ENCODE measurements around the gene F13B.

The F13B gene

GRCh38 chr1:197083474-197083873, 16.4 kb upstream of the F13B start:
- H3K36me3 ChIP-seq (ENCODE audit: control insufficient read depth in 2 of 2, insufficient read depth in 2 of 2, low read length in 2 of 2), result no peaks in the 10 kb centered on the region
- no peaks in the 10 kb centered on the region for H3K27me3 ChIP-seq (ENCODE audit: control insufficient read depth in 1 of 2, insufficient read depth in 2 of 2, low read length in 2 of 2)

GRCh38 chr1:197081117-197081753, 14.2 kb upstream of the F13B start:
- Histone ChIP-seq H3K27me3 (ENCODE audit: control insufficient read depth in 1 of 2, insufficient read depth in 2 of 2, low read length in 2 of 2) (no peaks in the 10 kb centered on the region), H3K27ac (ENCODE audit: low read length) (no peak overlapping the region), H3K9me3 (ENCODE audit: control insufficient read depth in 2 of 2, low read length in 2 of 2) (no peaks in the 10 kb centered on the region), H3K9ac (ENCODE audit: low read length in 2 of 2) (no peak overlapping the region), H3K36me3 (ENCODE audit: control insufficient read depth in 2 of 2, insufficient read depth in 2 of 2, low read length in 2 of 2) (no peaks in the 10 kb centered on the region), H3K4me1 (ENCODE audit: control insufficient read depth, insufficient read depth, low read length) (no peaks in the 10 kb centered on the region), H3K4me3 (ENCODE audit: low read length in 2 of 2) (no peak overlapping the region)

More at GRCh38 chr1:197083474-197083873, 16.4 kb upstream of the F13B start:
- Histone ChIP-seq H3K4me1 (ENCODE audit: control insufficient read depth, insufficient read depth, low read length) (no peaks in the 10 kb centered on the region), H3K9me3 (ENCODE audit: control insufficient read depth in 2 of 2, low read length in 2 of 2) (no peaks in the 10 kb centered on the region), H3K9ac (ENCODE audit: low read length in 2 of 2) (no peak overlapping the region), H3K27ac (ENCODE audit: low read length) (no peak overlapping the region), H3K4me3 (ENCODE audit: low read length in 2 of 2) (no peak overlapping the region)

- H3K27ac ChIP-seq (ENCODE audit: low read length), result no peak overlapping the region
- H3K4me3 ChIP-seq (ENCODE audit: low read length in 2 of 2), result no peak overlapping the region
- H3K9ac ChIP-seq (ENCODE audit: low read length in 2 of 2), result no peak overlapping the region
- H3K36me3 ChIP-seq (ENCODE audit: control insufficient read depth in 2 of 2, insufficient read depth in 2 of 2, low read length in 2 of 2), result no peaks in the 10 kb centered on the region
- no peaks in the 10 kb centered on the region for H3K9me3 ChIP-seq (ENCODE audit: control insufficient read depth in 2 of 2, low read length in 2 of 2)
- H3K4me1 ChIP-seq (ENCODE audit: control insufficient read depth, insufficient read depth, low read length), result no peaks in the 10 kb centered on the region
- no peaks in the 10 kb centered on the region for H3K27me3 ChIP-seq (ENCODE audit: control insufficient read depth in 1 of 2, insufficient read depth in 2 of 2, low read length in 2 of 2)
These were observed 13.3 kb upstream of the F13B start for GRCh38 chr1:197080323-197080722.

- no peak overlapping the region for H3K4me3 ChIP-seq (ENCODE audit: low read length in 2 of 2)
- H3K27ac ChIP-seq (ENCODE audit: low read length), result no peak overlapping the region
- H3K9me3 ChIP-seq (ENCODE audit: control insufficient read depth in 2 of 2, low read length in 2 of 2), result no peaks in the 10 kb centered on the region
These were observed 9.5 kb upstream of the F13B start for GRCh38 chr1:197076585-197076984.

GRCh38 chr1:197073978-197074377, 6.9 kb upstream of the F13B start:
- H3K9ac ChIP-seq (ENCODE audit: low read length in 2 of 2), result no peak overlapping the region
- H3K27ac ChIP-seq (ENCODE audit: low read length), result no peak overlapping the region
- no peak overlapping the region for H3K4me3 ChIP-seq (ENCODE audit: low read length in 2 of 2)
- no peaks in the 10 kb centered on the region for H3K36me3 ChIP-seq (ENCODE audit: control insufficient read depth in 2 of 2, insufficient read depth in 2 of 2, low read length in 2 of 2)
- no peaks in the 10 kb centered on the region for H3K4me1 ChIP-seq (ENCODE audit: control insufficient read depth, insufficient read depth, low read length)
- no peaks in the 10 kb centered on the region for H3K9me3 ChIP-seq (ENCODE audit: control insufficient read depth in 2 of 2, low read length in 2 of 2)
- no peaks in the 10 kb centered on the region for H3K27me3 ChIP-seq (ENCODE audit: control insufficient read depth in 1 of 2, insufficient read depth in 2 of 2, low read length in 2 of 2)

More at GRCh38 chr1:197076585-197076984, 9.5 kb upstream of the F13B start:
- Histone ChIP-seq H3K36me3 (ENCODE audit: control insufficient read depth in 2 of 2, insufficient read depth in 2 of 2, low read length in 2 of 2) (no peaks in the 10 kb centered on the region), H3K9ac (ENCODE audit: low read length in 2 of 2) (no peak overlapping the region), H3K4me1 (ENCODE audit: control insufficient read depth, insufficient read depth, low read length) (no peaks in the 10 kb centered on the region), H3K27me3 (ENCODE audit: control insufficient read depth in 1 of 2, insufficient read depth in 2 of 2, low read length in 2 of 2) (no peaks in the 10 kb centered on the region)

GRCh38 chr1:197067457-197067818, 378 bp upstream of the F13B start:
- H3K9ac ChIP-seq (ENCODE audit: low read length in 2 of 2), result no peak overlapping the region
- no peaks in the 10 kb centered on the region for H3K4me1 ChIP-seq (ENCODE audit: control insufficient read depth, insufficient read depth, low read length)
- no peaks in the 10 kb centered on the region for H3K27me3 ChIP-seq (ENCODE audit: control insufficient read depth in 1 of 2, insufficient read depth in 2 of 2, low read length in 2 of 2)
- H3K36me3 ChIP-seq (ENCODE audit: control insufficient read depth in 2 of 2, insufficient read depth in 2 of 2, low read length in 2 of 2), result no peaks in the 10 kb centered on the region
- no peak overlapping the region for H3K4me3 ChIP-seq (ENCODE audit: low read length in 2 of 2)
- no peak overlapping the region for H3K27ac ChIP-seq (ENCODE audit: low read length)
- H3K9me3 ChIP-seq (ENCODE audit: control insufficient read depth in 2 of 2, low read length in 2 of 2), result no peaks in the 10 kb centered on the region

GRCh38 chr1:197066277-197066676, 783 bp downstream of the F13B start:
- H3K9me3 ChIP-seq (ENCODE audit: control insufficient read depth in 2 of 2, low read length in 2 of 2), result no peaks in the 10 kb centered on the region
- no peaks in the 10 kb centered on the region for H3K36me3 ChIP-seq (ENCODE audit: control insufficient read depth in 2 of 2, insufficient read depth in 2 of 2, low read length in 2 of 2)
- H3K4me3 ChIP-seq (ENCODE audit: low read length in 2 of 2), result no peak overlapping the region
- no peaks in the 10 kb centered on the region for H3K27me3 ChIP-seq (ENCODE audit: control insufficient read depth in 1 of 2, insufficient read depth in 2 of 2, low read length in 2 of 2)
- H3K9ac ChIP-seq (ENCODE audit: low read length in 2 of 2), result no peak overlapping the region
- no peaks in the 10 kb centered on the region for H3K4me1 ChIP-seq (ENCODE audit: control insufficient read depth, insufficient read depth, low read length)
- no peak overlapping the region for H3K27ac ChIP-seq (ENCODE audit: low read length)

- no peak overlapping the region for H3K4me3 ChIP-seq (ENCODE audit: low read length in 2 of 2)
- H3K9me3 ChIP-seq (ENCODE audit: control insufficient read depth in 2 of 2, low read length in 2 of 2), result no peaks in the 10 kb centered on the region
- no peaks in the 10 kb centered on the region for H3K4me1 ChIP-seq (ENCODE audit: control insufficient read depth, insufficient read depth, low read length)
- H3K27me3 ChIP-seq (ENCODE audit: control insufficient read depth in 1 of 2, insufficient read depth in 2 of 2, low read length in 2 of 2), result no peaks in the 10 kb centered on the region
- no peak overlapping the region for H3K27ac ChIP-seq (ENCODE audit: low read length)
- no peak overlapping the region for H3K9ac ChIP-seq (ENCODE audit: low read length in 2 of 2)
- H3K36me3 ChIP-seq (ENCODE audit: control insufficient read depth in 2 of 2, insufficient read depth in 2 of 2, low read length in 2 of 2), result no peaks in the 10 kb centered on the region
These were observed 1.5 kb downstream of the F13B start for GRCh38 chr1:197065559-197065958.

GRCh38 chr1:197063212-197063611, 3.8 kb downstream of the F13B start:
- no peak overlapping the region for H3K4me3 ChIP-seq (ENCODE audit: low read length in 2 of 2)
- no peaks in the 10 kb centered on the region for H3K36me3 ChIP-seq (ENCODE audit: control insufficient read depth in 2 of 2, insufficient read depth in 2 of 2, low read length in 2 of 2)
- H3K9ac ChIP-seq (ENCODE audit: low read length in 2 of 2), result no peak overlapping the region
- no peaks in the 10 kb centered on the region for H3K4me1 ChIP-seq (ENCODE audit: control insufficient read depth, insufficient read depth, low read length)
- no peaks in the 10 kb centered on the region for H3K27me3 ChIP-seq (ENCODE audit: control insufficient read depth in 1 of 2, insufficient read depth in 2 of 2, low read length in 2 of 2)
- no peaks in the 10 kb centered on the region for H3K9me3 ChIP-seq (ENCODE audit: control insufficient read depth in 2 of 2, low read length in 2 of 2)
- no peak overlapping the region for H3K27ac ChIP-seq (ENCODE audit: low read length)

GRCh38 chr1:197062692-197063091, 4.4 kb downstream of the F13B start:
- H3K27ac ChIP-seq (ENCODE audit: low read length), result no peak overlapping the region
- H3K36me3 ChIP-seq (ENCODE audit: control insufficient read depth in 2 of 2, insufficient read depth in 2 of 2, low read length in 2 of 2), result no peaks in the 10 kb centered on the region
- no peak overlapping the region for H3K9ac ChIP-seq (ENCODE audit: low read length in 2 of 2)
- no peaks in the 10 kb centered on the region for H3K27me3 ChIP-seq (ENCODE audit: control insufficient read depth in 1 of 2, insufficient read depth in 2 of 2, low read length in 2 of 2)
- H3K4me1 ChIP-seq (ENCODE audit: control insufficient read depth, insufficient read depth, low read length), result no peaks in the 10 kb centered on the region
- no peaks in the 10 kb centered on the region for H3K9me3 ChIP-seq (ENCODE audit: control insufficient read depth in 2 of 2, low read length in 2 of 2)
- H3K4me3 ChIP-seq (ENCODE audit: low read length in 2 of 2), result no peak overlapping the region

- Histone ChIP-seq H3K36me3 (ENCODE audit: control insufficient read depth in 2 of 2, insufficient read depth in 2 of 2, low read length in 2 of 2) (no peaks in the 10 kb centered on the region), H3K27me3 (ENCODE audit: control insufficient read depth in 1 of 2, insufficient read depth in 2 of 2, low read length in 2 of 2) (no peaks in the 10 kb centered on the region)
These were observed 18.0 kb downstream of the F13B start for GRCh38 chr1:197049100-197049499.

More at GRCh38 chr1:197049100-197049499, 18.0 kb downstream of the F13B start:
- H3K9me3 ChIP-seq (ENCODE audit: control insufficient read depth in 2 of 2, low read length in 2 of 2), result no peaks in the 10 kb centered on the region
- no peaks in the 10 kb centered on the region for H3K4me1 ChIP-seq (ENCODE audit: control insufficient read depth, insufficient read depth, low read length)
- no peak overlapping the region for H3K4me3 ChIP-seq (ENCODE audit: low read length in 2 of 2)
- no peak overlapping the region for H3K9ac ChIP-seq (ENCODE audit: low read length in 2 of 2)
- no peak overlapping the region for H3K27ac ChIP-seq (ENCODE audit: low read length)
